ENCODE data around the gene SPOUT1.
"Not testable (repeated sequence)": the region's sequence is repeated elsewhere in the genome, so short reads cannot be mapped to it uniquely, and the experiment has no call there.

SPOUT1 gene

DNA sequence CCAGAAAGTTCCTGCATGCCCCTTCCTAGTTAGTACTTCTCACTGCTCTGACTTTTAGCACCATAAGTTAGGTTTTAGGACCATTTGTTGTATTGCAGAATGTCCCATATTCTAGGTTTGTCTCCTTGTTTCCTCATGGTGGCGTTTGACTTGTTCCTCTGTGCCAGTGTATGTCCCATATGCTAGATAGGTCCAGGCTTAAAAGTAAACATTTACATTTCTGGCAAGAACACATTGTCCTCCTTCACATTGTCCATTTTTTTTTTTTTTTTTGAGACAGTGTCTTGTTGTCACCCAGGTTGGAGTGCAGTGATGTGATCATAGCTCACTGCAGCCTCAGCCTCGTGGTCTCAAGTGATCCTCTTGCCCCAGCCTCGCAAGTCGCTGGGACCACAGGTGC, 27.1 kb downstream of the SPOUT1 start:
- Histone ChIP-seq H3K79me2 (ENCODE audit: insufficient read depth, low read length) (no peaks in the 10 kb centered on the region), H2AFZ (ENCODE audit: low read depth, low read length) (no peak overlapping the region), H3K9ac (ENCODE audit: low read depth, low read length) (no peak overlapping the region), H3K9me3 (ENCODE audit: insufficient read depth, low read length, severe bottlenecking) (no peaks in the 10 kb centered on the region), H4K20me1 (ENCODE audit: insufficient read depth, low read length) (no peaks in the 10 kb centered on the region), H3K27ac (ENCODE audit: low read length) (no peak overlapping the region), H3K4me1 (ENCODE audit: insufficient read depth, low read length) (no peaks in the 10 kb centered on the region), H3K4me3 (ENCODE audit: low read depth in 1 of 2, low read length in 2 of 2) (no peak overlapping the region), H3K4me2 (ENCODE audit: insufficient read depth, low read length) (no peak overlapping the region), H3K27me3 (ENCODE audit: insufficient read depth, low read length, poor library complexity) (no peaks in the 10 kb centered on the region), H3K36me3 (ENCODE audit: insufficient read depth, low read length) (peaks cover 78% of the 10 kb centered on the region)
- DNase-seq (no peak), ATAC-seq (ENCODE audit: insufficient read depth, low read depth) (no peak)
- TF ChIP-seq, protein P1, sequence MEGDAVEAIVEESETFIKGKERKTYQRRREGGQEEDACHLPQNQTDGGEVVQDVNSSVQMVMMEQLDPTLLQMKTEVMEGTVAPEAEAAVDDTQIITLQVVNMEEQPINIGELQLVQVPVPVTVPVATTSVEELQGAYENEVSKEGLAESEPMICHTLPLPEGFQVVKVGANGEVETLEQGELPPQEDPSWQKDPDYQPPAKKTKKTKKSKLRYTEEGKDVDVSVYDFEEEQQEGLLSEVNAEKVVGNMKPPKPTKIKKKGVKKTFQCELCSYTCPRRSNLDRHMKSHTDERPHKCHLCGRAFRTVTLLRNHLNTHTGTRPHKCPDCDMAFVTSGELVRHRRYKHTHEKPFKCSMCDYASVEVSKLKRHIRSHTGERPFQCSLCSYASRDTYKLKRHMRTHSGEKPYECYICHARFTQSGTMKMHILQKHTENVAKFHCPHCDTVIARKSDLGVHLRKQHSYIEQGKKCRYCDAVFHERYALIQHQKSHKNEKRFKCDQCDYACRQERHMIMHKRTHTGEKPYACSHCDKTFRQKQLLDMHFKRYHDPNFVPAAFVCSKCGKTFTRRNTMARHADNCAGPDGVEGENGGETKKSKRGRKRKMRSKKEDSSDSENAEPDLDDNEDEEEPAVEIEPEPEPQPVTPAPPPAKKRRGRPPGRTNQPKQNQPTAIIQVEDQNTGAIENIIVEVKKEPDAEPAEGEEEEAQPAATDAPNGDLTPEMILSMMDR (IDR thresholded peaks at IDR 0.05; ENCODE audit: borderline replicate concordance, extremely low read depth, low read length, poor library complexity, severe bottlenecking): no peak
- no peak for TF ChIP-seq EZH2 (IDR thresholded peaks at IDR 0.05; ENCODE audit: borderline replicate concordance, low read depth, low read length, severe bottlenecking)

DNA sequence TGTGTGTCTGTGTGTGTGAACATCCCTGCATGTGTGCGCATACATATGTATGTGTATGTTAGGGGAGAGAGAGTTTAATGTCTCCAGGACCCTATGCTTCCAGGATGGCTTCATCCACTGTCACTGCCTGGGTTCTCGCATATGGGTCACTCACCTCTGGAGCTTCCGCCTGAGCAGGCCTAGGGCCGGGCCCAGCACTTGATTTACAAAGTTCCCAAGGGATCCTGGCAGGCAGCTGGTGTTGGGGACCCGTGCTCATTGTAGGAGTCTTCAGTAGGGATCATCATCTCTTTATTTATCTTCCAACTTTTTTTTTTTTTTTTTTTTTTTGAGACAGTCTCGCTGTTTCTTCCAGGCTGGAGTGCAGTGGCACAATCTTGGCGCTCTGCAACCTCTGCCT, 29.5 kb downstream of the SPOUT1 start:
- peaks cover 69% of the 10 kb centered on the region for H3K36me3 ChIP-seq (ENCODE audit: insufficient read depth, low read length)

DNA sequence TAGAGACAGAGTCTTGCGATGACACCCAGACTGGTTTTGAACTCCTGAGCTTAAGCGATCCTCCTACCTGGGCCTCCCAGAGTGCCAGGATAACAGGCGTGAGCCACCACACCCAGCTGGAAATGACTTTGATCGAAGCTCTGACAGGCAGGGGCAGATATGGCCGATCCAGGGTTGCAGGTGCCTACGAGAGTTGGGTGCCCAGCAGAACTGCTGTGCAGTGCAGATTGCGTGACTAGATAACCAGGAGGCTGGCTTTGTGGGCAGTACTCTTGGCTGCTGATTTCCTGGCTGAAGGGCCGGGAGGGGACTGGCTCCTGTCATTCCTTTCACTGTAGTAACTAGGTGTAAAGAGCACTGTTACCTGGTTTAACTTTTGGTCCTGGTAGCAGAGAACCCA, 30.7 kb downstream of the SPOUT1 start:
- no peak overlapping the region for H3K27ac ChIP-seq (ENCODE audit: low read length)
- DNase-seq (no peak), ATAC-seq (ENCODE audit: insufficient read depth, low read depth) (no peak)
- no peaks in the 10 kb centered on the region for H3K9me3 ChIP-seq (ENCODE audit: insufficient read depth, low read length, severe bottlenecking)
- TF ChIP-seq, protein P1 (IDR thresholded peaks at IDR 0.05; ENCODE audit: borderline replicate concordance, extremely low read depth, low read length, poor library complexity, severe bottlenecking): no peak
- no peak for TF ChIP-seq EZH2 (IDR thresholded peaks at IDR 0.05; ENCODE audit: borderline replicate concordance, low read depth, low read length, severe bottlenecking)
- H3K36me3 ChIP-seq (ENCODE audit: insufficient read depth, low read length): peaks cover 65% of the 10 kb centered on the region
- no peak overlapping the region for H3K4me2 ChIP-seq (ENCODE audit: insufficient read depth, low read length)
- H4K20me1 ChIP-seq (ENCODE audit: insufficient read depth, low read length): no peaks in the 10 kb centered on the region
- no peaks in the 10 kb centered on the region for H3K79me2 ChIP-seq (ENCODE audit: insufficient read depth, low read length)
- no peaks in the 10 kb centered on the region for H3K27me3 ChIP-seq (ENCODE audit: insufficient read depth, low read length, poor library complexity)
- no peak overlapping the region for H3K9ac ChIP-seq (ENCODE audit: low read depth, low read length)
- no peak overlapping the region for H3K4me3 ChIP-seq (ENCODE audit: low read depth in 1 of 2, low read length in 2 of 2)
- H3K4me1 ChIP-seq (ENCODE audit: insufficient read depth, low read length): no peaks in the 10 kb centered on the region
- H2AFZ ChIP-seq (ENCODE audit: low read depth, low read length): no peak overlapping the region

More for the DNA sequence above, 29.5 kb downstream of the SPOUT1 start:
- TF ChIP-seq, protein P1 (IDR thresholded peaks at IDR 0.05; ENCODE audit: borderline replicate concordance, extremely low read depth, low read length, poor library complexity, severe bottlenecking): no peak
- no peak for TF ChIP-seq EZH2 (IDR thresholded peaks at IDR 0.05; ENCODE audit: borderline replicate concordance, low read depth, low read length, severe bottlenecking)
- Histone ChIP-seq H3K27me3 (ENCODE audit: insufficient read depth, low read length, poor library complexity) (no peaks in the 10 kb centered on the region), H2AFZ (ENCODE audit: low read depth, low read length) (no peak overlapping the region), H3K4me2 (ENCODE audit: insufficient read depth, low read length) (no peak overlapping the region), H3K4me3 (ENCODE audit: low read depth in 1 of 2, low read length in 2 of 2) (no peak overlapping the region), H3K79me2 (ENCODE audit: insufficient read depth, low read length) (no peaks in the 10 kb centered on the region), H3K9me3 (ENCODE audit: insufficient read depth, low read length, severe bottlenecking) (no peaks in the 10 kb centered on the region), H3K9ac (ENCODE audit: low read depth, low read length) (no peak overlapping the region), H4K20me1 (ENCODE audit: insufficient read depth, low read length) (no peaks in the 10 kb centered on the region), H3K27ac (ENCODE audit: low read length) (no peak overlapping the region), H3K4me1 (ENCODE audit: insufficient read depth, low read length) (no peaks in the 10 kb centered on the region)
- no peak for DNase-seq
- ATAC-seq (ENCODE audit: insufficient read depth, low read depth): no peak

DNA sequence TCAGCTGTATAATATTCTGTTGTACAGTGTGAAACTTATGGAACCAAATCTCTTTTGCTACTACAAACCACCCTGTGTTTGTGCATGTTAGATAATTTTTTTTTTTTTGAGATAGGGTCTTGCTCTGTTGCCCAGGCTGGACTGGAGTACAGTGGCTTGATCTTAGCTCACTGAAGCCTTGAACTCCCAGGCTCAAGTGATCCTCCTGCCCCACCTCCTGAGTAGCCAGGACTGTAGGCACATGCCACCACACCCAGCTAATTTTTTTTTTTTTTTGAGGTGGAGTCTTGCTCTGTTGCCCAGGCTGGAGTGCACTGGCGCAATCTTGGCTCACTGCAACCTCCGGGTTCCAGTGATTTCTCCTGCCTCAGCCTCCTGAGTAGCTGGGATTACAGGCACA, 34.6 kb downstream of the SPOUT1 start:
- H3K27me3 ChIP-seq (ENCODE audit: insufficient read depth, low read length, poor library complexity); ATAC-seq (ENCODE audit: insufficient read depth, low read depth); H4K20me1 ChIP-seq (ENCODE audit: insufficient read depth, low read length); H3K9ac ChIP-seq (ENCODE audit: low read depth, low read length); H3K27ac ChIP-seq (ENCODE audit: low read length); H2AFZ ChIP-seq (ENCODE audit: low read depth, low read length); DNase-seq; H3K4me3 ChIP-seq (ENCODE audit: low read depth in 1 of 2, low read length in 2 of 2); H3K4me2 ChIP-seq (ENCODE audit: insufficient read depth, low read length); H3K9me3 ChIP-seq (ENCODE audit: insufficient read depth, low read length, severe bottlenecking); H3K4me1 ChIP-seq (ENCODE audit: insufficient read depth, low read length); H3K79me2 ChIP-seq (ENCODE audit: insufficient read depth, low read length): not testable (repeated sequence)
- H3K36me3 ChIP-seq (ENCODE audit: insufficient read depth, low read length): peaks cover 71% of the 10 kb centered on the region

All from DND-41 (cell line).